DND-41 (cell line): ENCODE data around the gene ENTPD2.

Experiments used
- ATAC-seq: fragments of 200-7000 bp; cut with Tn5 transposase; 3 replicates; pipeline ENCODE4 v1.9.1; 2021; ENCODE audit warnings: low read depth; ENCODE audit not compliant: insufficient read depth
- DNase-seq: peaks from one replicate; pipeline ENCODE4 v3.0.0-alpha.2; 2020
- H2AFZ ChIP-seq: 2 replicates; pipeline ENCODE4 v1.6.0; 2012; ENCODE audit warnings: low read depth, low read length
- H3K27ac ChIP-seq: 2 replicates; pipeline ENCODE4 v1.5.1; 2012; ENCODE audit warnings: low read length, inconsistent platforms
- H3K27me3 ChIP-seq: fragments of 200-600 bp; sonication (generic); 2 replicates; pipeline ENCODE4 v1.6.0; 2012; ENCODE audit warnings: low read length, mild to moderate bottlenecking, inconsistent platforms; ENCODE audit not compliant: insufficient read depth, poor library complexity
- H3K36me3 ChIP-seq: 2 replicates; pipeline ENCODE4 v1.5.1; 2012; ENCODE audit warnings: low read length, inconsistent platforms; ENCODE audit not compliant: insufficient read depth
- H3K4me1 ChIP-seq: 2 replicates; pipeline ENCODE4 v1.5.1; 2012; ENCODE audit warnings: mild to moderate bottlenecking, low read length; ENCODE audit not compliant: insufficient read depth
- H3K4me2 ChIP-seq: 2 replicates; pipeline ENCODE4 v1.6.0; 2012; ENCODE audit warnings: mild to moderate bottlenecking, moderate library complexity, low read length, inconsistent platforms; ENCODE audit not compliant: insufficient read depth
- H3K4me3 ChIP-seq, 2 experiments: fragments of 200-600 bp in 1 of 2; shearing (Covaris generic) in 1 of 2; 2 replicates each; pipeline ENCODE4 v1.5.1; 2012 to 2016; ENCODE audit warnings: inconsistent platforms in 2 of 2, low read length in 2 of 2, mild to moderate bottlenecking in 2 of 2, low read depth in 1 of 2, moderate library complexity in 1 of 2
- H3K79me2 ChIP-seq: 2 replicates; pipeline ENCODE4 v1.6.0; 2012; ENCODE audit warnings: low read length, inconsistent platforms; ENCODE audit not compliant: insufficient read depth
- H3K9ac ChIP-seq: 2 replicates; pipeline ENCODE4 v1.6.0; 2012; ENCODE audit warnings: low read depth, mild to moderate bottlenecking, inconsistent platforms, low read length, moderate library complexity
- H3K9me3 ChIP-seq: 2 replicates; pipeline ENCODE4 v1.5.1; 2012; ENCODE audit warnings: low read length, moderate library complexity, mild to moderate bottlenecking, inconsistent platforms; ENCODE audit not compliant: insufficient read depth, severe bottlenecking
- H4K20me1 ChIP-seq: 2 replicates; pipeline ENCODE4 v1.6.0; 2012; ENCODE audit warnings: low read length; ENCODE audit not compliant: insufficient read depth
- EZH2 ChIP-seq: IDR thresholded peaks from 3 replicates; pipeline ENCODE4 v1.6.1; 2012; ENCODE audit warnings: borderline replicate concordance, low read depth, mild to moderate bottlenecking, moderate library complexity, low read length, inconsistent platforms; ENCODE audit not compliant: severe bottlenecking
- TF ChIP-seq, protein P1 (sequence below): IDR thresholded peaks from 2 replicates; pipeline ENCODE4 v1.5.1; 2012; ENCODE audit warnings: borderline replicate concordance, low read length, moderate library complexity, mild to moderate bottlenecking; ENCODE audit not compliant: poor library complexity, severe bottlenecking; ENCODE audit errors: extremely low read depth

ENTPD2 gene

DNA sequence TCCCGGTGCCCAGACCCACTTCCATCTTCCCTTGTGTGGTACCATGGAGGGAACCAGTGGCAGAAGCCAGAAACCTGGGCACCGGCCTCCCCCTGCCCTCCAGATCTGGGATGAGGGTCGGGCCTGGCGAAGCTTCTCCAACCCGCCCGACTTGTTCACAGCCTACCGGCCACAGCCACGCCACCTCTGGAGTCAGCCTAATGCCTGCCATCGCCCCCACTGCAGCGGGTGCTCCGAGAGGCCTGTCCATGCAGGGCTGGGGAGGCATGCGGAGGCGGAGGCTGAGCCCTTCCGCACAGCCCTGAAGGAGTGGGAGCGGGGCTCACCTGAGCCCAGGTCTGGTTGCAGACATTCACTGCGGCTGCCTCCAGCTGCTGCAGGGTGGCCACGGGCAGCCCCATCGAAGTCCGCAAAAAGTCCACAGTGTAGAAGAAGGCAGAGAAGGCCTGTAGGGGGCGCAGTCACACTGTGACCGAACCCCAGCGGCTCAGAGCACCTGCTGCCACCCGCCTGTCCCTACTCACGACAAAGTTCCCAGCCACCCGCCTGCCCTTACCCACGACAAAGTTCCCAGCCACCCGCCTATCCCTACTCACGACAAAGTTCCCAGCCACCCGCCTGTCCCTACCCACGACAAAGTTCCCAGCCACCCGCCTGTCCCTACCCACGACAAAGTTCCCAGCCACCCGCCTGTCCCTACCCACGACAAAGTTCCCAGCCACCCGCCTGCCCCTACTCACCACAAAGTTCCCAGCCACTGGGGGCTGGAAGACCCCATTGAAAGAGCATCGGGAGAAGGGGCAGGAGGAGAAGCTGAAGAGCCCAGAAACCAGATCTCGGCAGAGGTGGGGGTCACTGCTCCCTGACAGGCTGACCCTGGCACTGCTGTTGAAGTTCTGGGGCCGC is 4.1 kb downstream of the ENTPD2 start:
- no peaks in the 10 kb centered on the region for H3K4me1 ChIP-seq
- peak; percentile 36 for DNase-seq
- H3K36me3 ChIP-seq = no peaks in the 10 kb centered on the region
- no peak overlapping the region for H3K27ac ChIP-seq
- no peak overlapping the region for H3K4me3 ChIP-seq
- TF ChIP-seq, protein P1, sequence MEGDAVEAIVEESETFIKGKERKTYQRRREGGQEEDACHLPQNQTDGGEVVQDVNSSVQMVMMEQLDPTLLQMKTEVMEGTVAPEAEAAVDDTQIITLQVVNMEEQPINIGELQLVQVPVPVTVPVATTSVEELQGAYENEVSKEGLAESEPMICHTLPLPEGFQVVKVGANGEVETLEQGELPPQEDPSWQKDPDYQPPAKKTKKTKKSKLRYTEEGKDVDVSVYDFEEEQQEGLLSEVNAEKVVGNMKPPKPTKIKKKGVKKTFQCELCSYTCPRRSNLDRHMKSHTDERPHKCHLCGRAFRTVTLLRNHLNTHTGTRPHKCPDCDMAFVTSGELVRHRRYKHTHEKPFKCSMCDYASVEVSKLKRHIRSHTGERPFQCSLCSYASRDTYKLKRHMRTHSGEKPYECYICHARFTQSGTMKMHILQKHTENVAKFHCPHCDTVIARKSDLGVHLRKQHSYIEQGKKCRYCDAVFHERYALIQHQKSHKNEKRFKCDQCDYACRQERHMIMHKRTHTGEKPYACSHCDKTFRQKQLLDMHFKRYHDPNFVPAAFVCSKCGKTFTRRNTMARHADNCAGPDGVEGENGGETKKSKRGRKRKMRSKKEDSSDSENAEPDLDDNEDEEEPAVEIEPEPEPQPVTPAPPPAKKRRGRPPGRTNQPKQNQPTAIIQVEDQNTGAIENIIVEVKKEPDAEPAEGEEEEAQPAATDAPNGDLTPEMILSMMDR = peak; percentile 48
- TF ChIP-seq EZH2 = peak; percentile 55
- ATAC-seq = peak; percentile 58
- H3K79me2 ChIP-seq = no peaks in the 10 kb centered on the region
- peaks cover 28% of the 10 kb centered on the region for H3K27me3 ChIP-seq
- H2AFZ ChIP-seq = no peak overlapping the region
- H3K9ac ChIP-seq = no peak overlapping the region
- H3K4me2 ChIP-seq = no peak overlapping the region
- H3K9me3 ChIP-seq = no peaks in the 10 kb centered on the region
- H4K20me1 ChIP-seq = peaks cover 17% of the 10 kb centered on the region

DNA sequence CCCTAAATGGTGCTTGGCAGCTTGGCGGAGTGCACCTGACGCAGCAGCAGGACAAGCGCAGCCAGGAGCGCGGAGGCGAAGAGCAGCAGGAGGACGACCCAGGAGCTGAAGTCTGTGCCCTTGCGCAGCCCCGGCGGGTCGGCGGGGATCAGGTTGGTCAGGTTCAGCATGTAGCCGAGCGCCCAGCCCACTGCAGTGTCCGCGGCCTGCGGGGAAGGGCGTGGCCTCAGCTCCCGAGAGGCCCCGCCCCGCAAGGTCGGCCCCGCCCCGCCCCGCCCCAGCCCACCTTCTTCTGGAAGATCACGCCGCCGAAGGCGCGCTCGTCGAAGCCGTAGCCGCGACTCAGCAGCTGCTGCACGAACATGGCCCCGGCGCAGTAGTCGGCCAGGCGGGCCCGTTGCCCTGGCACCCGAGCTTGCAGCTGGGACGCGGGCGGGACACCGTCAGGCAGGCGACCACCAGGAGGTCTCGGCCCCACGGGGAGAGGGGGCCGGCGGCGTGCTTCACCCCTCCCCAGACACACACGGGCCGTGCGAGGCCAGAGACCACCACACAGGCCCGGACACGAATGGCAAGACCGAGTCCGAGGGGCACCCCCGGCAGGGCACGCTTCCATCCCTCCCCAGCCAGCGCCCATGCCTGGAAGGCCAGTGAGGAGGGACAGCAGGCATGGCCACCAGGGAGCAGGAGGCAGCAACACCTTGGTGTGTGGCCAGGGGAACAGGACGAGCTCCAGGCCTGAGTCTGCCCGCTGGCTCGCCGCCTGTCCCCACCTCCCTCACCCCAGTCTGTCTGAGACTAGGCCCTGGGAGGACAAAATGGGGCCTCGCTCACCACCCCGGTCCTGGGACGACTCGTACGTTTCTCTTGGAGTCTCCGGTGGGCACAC is 5.0 kb downstream of the ENTPD2 start:
- Histone ChIP-seq H3K4me2 (no peak overlapping the region), H4K20me1 (peaks cover 25% of the 10 kb centered on the region), H3K4me1 (no peaks in the 10 kb centered on the region), H3K27ac (no peak overlapping the region), H3K27me3 (peaks cover 37% of the 10 kb centered on the region), H3K9me3 (no peaks in the 10 kb centered on the region), H3K36me3 (no peaks in the 10 kb centered on the region), H3K79me2 (no peaks in the 10 kb centered on the region), H3K4me3 (no peak overlapping the region), H2AFZ (no peak overlapping the region), H3K9ac (no peak overlapping the region)
- ATAC-seq (no peak), DNase-seq (no peak)
- TF ChIP-seq, protein P1 = no peak
- TF ChIP-seq EZH2 = no peak

DNA sequence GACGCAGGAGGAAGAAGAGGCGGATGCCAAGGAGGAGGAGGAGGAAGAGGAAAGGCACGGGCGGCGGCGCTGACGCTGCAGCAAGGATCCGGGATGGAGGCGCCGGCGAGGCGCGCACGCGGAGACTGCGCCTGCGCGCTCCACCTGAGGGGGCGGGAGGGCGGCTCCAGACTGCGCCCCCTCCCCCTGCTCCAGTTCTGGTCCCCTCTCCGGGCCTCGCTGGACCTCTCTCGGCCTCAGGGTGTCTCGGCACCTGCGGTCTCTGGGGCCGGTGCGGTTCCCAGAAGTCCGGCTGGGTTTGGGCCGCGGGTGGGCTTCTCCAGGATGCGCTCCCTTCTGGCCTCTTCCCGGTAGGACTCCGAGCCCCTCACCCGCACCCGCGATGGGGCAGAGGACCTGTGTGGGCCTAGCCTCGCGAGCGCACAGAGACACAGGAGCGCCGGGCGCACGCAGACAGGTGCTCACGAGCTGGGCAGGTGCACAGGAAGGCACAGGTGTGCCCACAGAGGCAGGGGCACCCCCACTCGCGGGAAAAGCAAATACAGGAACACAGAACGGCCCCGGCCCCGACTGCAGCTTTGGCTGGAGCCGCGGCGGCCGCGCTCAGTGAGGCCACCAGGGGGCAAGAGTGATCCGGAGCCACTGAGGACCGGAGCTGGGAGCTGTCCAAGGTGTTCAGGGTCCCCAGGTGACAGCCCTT is 7.6 kb downstream of the ENTPD2 start, which contains the start of gene NPDC1:
NPDC1 (minus strand) TSS at position 90 of the 700 bp plus-strand sequence. CDS start 188 bp downstream, outside the sequence.
- H3K4me2 ChIP-seq = no peak within 1 kb of the TSS
- no peaks in the 10 kb centered on the region for H3K36me3 ChIP-seq
- no peaks in the 10 kb centered on the region for H3K4me1 ChIP-seq
- H4K20me1 ChIP-seq = peaks cover 30% of the 10 kb centered on the region
- H2AFZ ChIP-seq = no peak within 1 kb of the TSS
- H3K27me3 ChIP-seq = peaks cover 41% of the 10 kb centered on the region
- ATAC-seq (peak; percentile 92), DNase-seq (peak; percentile 78)
- H3K4me3 ChIP-seq = no peak within 1 kb of the TSS
- H3K9me3 ChIP-seq = no peaks in the 10 kb centered on the region
- peak; percentile 84 for TF ChIP-seq EZH2
- TF ChIP-seq, protein P1 = peak; percentile 80
- H3K79me2 ChIP-seq = no peaks in the 10 kb centered on the region
- no peak within 1 kb of the TSS for H3K9ac ChIP-seq
- no peak within 1 kb of the TSS for H3K27ac ChIP-seq
